Mesothelial cell of epicardium (in vitro differentiated cells): ENCODE results near the gene OR2A7. TPM values are rescaled to one million over a fixed set of nuclear protein-coding genes. Genes with fewer than 3 reads are reported as not detected.
"Not testable (repeated sequence)": the region's sequence is repeated elsewhere in the genome, so short reads cannot be mapped to it uniquely, and the experiment has no call there.

Experiments used
- DNase-seq, 2 experiments: peaks; one replicate each; pipeline ENCODE4 v3.0.0; 2021; ENCODE audit warnings: low spot score in 2 of 2; ENCODE audit not compliant: unreplicated experiment in 2 of 2
- H3K27ac Mint-ChIP-seq: 2 replicates; pipeline ENCODE4 v1.8.0; 2021; ENCODE audit warnings: mixed read lengths
- H3K27me3 Mint-ChIP-seq: 2 replicates; pipeline ENCODE4 v1.8.0; 2021; ENCODE audit warnings: low read depth, mixed read lengths
- H3K36me3 Mint-ChIP-seq: 2 replicates; pipeline ENCODE4 v1.8.0; 2021; ENCODE audit warnings: mixed read lengths
- H3K4me1 Mint-ChIP-seq: 2 replicates; pipeline ENCODE4 v1.8.0; 2021; ENCODE audit warnings: mixed read lengths
- H3K4me3 Mint-ChIP-seq: 2 replicates; pipeline ENCODE4 v1.8.0; 2021; ENCODE audit warnings: mild to moderate bottlenecking, moderate library complexity, mixed read lengths
- H3K9me3 Mint-ChIP-seq: 2 replicates; pipeline ENCODE4 v1.8.0; 2021; ENCODE audit warnings: mixed read lengths
- total RNA-seq: library from RNA; stranded (reverse); gene quantifications from 3 replicates; pipeline ENCODE4 v1.2.1, GENCODE V29; 2021

The OR2A7 gene, protein sequence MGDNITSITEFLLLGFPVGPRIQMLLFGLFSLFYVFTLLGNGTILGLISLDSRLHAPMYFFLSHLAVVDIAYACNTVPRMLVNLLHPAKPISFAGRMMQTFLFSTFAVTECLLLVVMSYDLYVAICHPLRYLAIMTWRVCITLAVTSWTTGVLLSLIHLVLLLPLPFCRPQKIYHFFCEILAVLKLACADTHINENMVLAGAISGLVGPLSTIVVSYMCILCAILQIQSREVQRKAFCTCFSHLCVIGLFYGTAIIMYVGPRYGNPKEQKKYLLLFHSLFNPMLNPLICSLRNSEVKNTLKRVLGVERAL
- total RNA-seq = 10.8 to 11.3 TPM (median 11.1 TPM) in 3 replicates

DNA sequence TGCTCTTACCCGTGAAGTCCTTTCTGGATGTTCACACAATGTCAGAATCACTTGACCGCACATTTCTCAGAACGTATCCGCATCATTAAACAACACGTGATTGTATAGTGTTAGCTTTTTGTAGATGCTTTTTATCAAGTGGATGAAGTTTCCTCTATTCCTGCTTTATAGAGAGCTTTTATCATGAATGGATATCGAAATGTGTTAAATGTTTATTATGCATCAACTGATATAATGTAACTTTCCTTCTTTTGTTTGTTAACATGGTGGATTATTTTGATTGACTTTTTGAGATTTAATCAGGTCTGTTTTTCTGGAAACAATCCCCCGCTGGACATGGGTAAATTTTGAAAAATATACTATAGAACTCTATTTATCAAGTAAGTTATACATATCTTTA, at the start of gene OR2A7:
Gene OR2A7 (minus strand): TSS at position 101 of the 400 bp plus-strand sequence. CDS start 5,164 bp downstream, outside the sequence.
- H3K4me1 Mint-ChIP-seq, DNase-seq, H3K36me3 Mint-ChIP-seq, H3K9me3 Mint-ChIP-seq, H3K4me3 Mint-ChIP-seq, H3K27me3 Mint-ChIP-seq, H3K27ac Mint-ChIP-seq: not testable (repeated sequence)

DNA sequence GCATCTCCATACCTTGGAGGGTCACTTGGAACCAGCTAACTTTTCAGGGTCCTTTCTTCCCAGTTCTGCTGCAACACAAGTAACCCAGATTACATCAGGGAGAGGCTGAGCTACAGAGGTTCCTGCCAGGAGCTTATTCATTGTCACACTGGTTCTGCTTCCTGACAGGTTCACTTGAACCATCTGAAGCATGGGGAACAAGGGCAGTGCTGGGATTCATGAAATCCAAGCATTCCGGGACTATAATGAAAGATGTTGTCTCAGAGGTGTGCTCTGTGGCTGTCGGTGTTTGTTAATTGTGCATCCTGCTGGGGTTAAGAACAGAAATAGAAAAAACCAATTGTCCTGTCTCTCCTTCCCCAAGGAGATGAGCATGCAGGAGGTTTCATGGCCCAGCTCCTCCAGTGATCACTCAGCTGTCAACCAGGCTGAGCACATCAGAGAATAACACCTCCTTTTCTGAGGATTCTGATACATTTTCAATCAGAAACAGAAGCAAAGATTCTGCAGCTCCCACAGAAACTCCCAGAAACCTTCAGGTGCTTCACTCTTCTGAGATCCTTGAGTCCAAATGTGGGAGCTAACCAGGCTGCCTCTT, 47.4 kb upstream of the OR2A7 start, which contains the start of gene OR2A1:
Gene OR2A1 (plus strand): TSS at position 548 of the 598 bp plus-strand sequence. CDS start 5,706 bp downstream, outside the sequence.
- H3K4me3 Mint-ChIP-seq, DNase-seq, H3K27me3 Mint-ChIP-seq, H3K36me3 Mint-ChIP-seq, H3K27ac Mint-ChIP-seq, H3K4me1 Mint-ChIP-seq, H3K9me3 Mint-ChIP-seq: not testable (repeated sequence)

DNA sequence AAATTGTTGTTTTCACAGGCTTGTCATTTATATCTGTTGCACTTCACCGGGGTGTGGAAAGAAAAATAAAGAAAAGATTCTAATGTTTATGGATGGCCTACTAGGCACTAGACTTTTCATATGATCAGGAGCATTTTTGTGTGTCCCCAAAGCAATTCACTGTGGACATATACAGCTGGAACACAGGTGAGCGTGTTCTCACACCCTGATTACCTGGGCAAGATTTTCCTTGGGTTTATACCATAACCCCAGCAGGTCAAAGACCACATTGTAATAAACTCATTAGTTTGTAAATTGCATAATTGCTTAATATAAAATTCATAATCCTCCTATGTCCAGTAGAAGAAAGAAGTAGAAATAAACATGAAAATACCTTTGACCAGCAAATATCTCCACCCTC, 46.6 kb upstream of the OR2A7 start:
- H3K36me3 Mint-ChIP-seq, DNase-seq, H3K4me3 Mint-ChIP-seq, H3K4me1 Mint-ChIP-seq, H3K9me3 Mint-ChIP-seq, H3K27me3 Mint-ChIP-seq, H3K27ac Mint-ChIP-seq: not testable (repeated sequence)

DNA sequence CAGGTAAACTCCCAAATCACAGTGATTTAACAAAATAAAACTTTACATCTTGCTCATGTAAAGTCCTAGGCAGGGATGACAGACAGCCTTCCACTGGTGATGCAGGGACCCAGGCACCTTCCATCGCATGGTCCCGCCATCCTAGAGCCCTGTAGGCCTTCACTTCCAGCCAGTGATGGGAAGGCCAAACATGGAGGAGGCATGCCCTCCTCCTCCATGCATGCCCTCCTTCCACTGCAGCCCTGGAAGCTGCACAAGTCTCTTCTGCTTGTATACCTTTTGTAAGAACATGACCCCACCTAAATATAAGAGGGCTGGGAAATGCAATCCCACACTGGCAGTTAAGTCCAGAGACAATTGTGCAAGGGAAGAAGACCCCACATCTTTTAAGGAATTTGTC, 45.1 kb upstream of the OR2A7 start:
- H3K4me3 Mint-ChIP-seq, H3K36me3 Mint-ChIP-seq, H3K27me3 Mint-ChIP-seq, DNase-seq, H3K27ac Mint-ChIP-seq, H3K9me3 Mint-ChIP-seq, H3K4me1 Mint-ChIP-seq: not testable (repeated sequence)

DNA sequence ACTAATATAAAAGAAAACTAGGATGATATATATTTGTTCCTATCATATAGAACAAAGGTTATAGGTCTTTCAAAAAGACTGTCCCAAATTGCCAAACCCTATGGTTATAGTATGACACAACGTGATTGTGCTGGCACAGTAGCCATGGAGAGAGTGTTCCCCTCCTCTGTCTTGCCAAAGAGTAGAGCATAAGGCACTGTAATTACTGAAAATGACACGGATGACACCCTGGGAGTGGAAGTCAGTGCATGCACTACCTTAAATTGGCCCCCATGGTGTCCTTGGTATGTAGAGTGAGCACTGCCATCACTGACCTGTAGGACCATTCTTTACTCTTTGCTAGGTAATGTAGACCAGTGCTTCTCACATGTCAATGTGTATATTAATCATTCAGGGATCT, 40.6 kb upstream of the OR2A7 start:
- H3K4me1 Mint-ChIP-seq, H3K27me3 Mint-ChIP-seq, H3K4me3 Mint-ChIP-seq, DNase-seq, H3K36me3 Mint-ChIP-seq, H3K27ac Mint-ChIP-seq, H3K9me3 Mint-ChIP-seq: not testable (repeated sequence)

DNA sequence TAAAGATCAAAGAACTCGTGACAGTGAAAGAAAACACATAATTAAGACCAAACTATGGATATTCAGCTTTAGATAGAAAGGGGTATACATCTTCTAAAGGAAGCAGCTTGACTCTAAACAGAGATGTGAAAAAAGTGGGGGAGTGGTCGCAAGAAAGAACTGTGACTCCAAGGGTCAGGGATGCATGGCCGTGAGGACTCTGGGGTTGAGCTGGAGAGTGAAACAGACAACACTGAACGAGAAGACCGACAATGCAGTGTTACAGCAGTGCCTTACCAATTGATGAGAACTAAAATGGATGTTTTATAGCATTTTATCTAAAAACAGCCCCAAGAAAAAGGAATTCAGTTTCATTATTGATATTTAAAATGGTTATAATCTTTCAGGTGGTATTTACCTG, 39.0 kb upstream of the OR2A7 start:
- H3K4me3 Mint-ChIP-seq, H3K4me1 Mint-ChIP-seq, H3K36me3 Mint-ChIP-seq, H3K27me3 Mint-ChIP-seq, H3K9me3 Mint-ChIP-seq, H3K27ac Mint-ChIP-seq, DNase-seq: not testable (repeated sequence)

DNA sequence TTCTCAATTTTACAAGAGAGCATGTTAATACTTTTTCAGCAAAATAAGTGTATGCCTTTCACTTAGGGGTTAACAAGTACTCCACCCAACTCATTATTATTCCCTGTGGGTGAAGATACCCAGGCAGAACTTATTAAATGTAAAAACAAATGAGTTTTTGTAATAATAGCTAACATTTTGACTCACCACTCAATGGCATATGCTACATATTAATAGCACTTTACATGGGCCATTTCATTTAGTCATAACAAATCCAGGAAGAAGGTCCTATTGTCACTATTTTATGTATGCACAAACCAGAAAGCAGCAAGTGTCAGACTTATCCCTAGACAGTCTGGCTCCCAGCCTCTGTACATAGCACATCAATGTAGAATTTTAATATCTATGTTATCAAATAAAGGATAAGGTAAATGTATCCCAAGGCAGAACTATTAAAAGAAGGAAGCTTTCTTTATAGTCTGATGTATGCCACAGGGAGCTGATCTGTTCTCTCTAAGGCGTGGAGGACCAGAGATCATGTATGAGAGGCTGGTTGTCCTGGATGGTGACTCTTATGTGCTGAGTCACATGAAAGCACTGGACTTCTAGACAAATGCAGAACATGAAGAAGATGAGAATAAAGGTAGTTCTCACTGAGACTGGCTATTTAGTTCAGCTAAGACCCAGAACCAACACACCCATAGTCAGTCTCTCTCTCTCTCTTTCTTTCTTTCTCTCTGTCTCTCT, 38.1 kb upstream of the OR2A7 start:
- not testable (repeated sequence) for H3K36me3 Mint-ChIP-seq, H3K27ac Mint-ChIP-seq, DNase-seq, H3K4me3 Mint-ChIP-seq, H3K9me3 Mint-ChIP-seq, H3K4me1 Mint-ChIP-seq, H3K27me3 Mint-ChIP-seq

DNA sequence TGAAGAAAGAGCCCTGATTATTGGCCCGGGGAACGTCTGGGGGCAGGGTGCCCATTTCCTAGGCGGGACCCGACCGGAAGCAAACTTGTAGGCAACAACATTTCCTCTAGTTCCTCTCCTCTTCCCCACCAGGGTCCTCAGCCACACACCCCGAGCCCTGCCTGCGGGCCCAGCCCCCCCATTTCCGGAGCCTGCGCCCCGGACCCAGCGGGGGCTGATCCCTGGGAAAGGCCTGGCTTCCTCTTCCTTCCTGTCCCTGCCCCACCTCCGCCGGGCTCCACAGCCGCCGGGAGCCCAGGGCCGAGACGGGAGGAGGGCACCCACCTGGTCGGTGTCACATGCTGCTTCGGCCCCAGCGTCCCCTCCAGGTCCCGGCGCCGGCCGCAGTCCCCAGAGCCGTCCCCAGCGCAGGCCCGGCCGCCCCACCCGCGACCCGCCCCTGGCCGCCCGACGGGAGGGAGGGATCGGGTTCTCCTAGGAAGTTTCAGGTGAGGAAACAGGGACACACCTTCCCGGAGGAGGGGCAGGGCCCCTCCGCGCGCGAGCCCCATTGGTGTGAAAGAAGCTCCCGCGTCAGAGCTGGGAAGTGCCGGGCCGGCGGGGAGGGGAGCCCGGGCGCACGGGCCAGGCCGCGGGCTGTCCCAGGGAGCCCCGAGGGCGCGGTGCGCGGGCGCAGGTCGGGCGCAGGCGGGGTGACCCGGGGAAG, 29.4 kb upstream of the OR2A7 start:
- H3K4me3 Mint-ChIP-seq, H3K9me3 Mint-ChIP-seq, H3K27me3 Mint-ChIP-seq, H3K27ac Mint-ChIP-seq, H3K36me3 Mint-ChIP-seq, DNase-seq, H3K4me1 Mint-ChIP-seq: not testable (repeated sequence)

DNA sequence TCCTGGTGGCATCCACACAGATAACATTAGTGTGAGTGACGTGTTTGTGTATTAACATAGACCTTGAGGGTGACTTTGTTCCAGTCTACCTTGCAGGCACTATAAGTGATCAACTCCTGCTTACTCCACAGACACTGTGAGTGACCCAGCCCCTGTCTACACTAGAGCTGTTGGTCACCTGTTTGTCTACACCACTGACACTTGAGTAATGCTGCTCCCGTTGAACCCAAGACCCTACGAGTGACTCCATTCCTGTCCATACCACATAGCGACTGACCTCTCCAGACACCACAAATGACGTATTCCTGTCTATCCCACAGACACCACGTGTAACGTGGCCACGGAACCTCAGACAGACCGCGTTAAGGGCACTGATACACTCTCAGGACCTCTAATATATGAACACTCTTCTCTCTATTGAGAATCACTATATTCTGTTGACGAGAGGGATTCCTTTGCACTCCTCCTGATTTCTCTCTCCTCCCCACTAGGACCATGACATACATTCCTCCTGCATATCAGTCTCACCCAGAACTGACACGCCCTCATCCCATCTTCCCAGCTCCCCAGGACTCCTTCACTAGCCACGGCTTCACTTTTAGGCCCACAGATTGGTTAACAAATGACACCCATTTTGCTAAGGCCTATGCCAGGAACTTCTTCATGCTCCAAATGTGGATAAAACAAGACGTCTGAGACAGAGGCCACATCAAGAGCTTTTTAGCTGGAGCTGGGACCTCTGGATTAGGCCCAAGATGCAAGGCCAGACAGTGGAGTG, 28.0 kb upstream of the OR2A7 start:
- DNase-seq, H3K4me3 Mint-ChIP-seq, H3K4me1 Mint-ChIP-seq, H3K27me3 Mint-ChIP-seq, H3K36me3 Mint-ChIP-seq, H3K27ac Mint-ChIP-seq, H3K9me3 Mint-ChIP-seq: not testable (repeated sequence)

DNA sequence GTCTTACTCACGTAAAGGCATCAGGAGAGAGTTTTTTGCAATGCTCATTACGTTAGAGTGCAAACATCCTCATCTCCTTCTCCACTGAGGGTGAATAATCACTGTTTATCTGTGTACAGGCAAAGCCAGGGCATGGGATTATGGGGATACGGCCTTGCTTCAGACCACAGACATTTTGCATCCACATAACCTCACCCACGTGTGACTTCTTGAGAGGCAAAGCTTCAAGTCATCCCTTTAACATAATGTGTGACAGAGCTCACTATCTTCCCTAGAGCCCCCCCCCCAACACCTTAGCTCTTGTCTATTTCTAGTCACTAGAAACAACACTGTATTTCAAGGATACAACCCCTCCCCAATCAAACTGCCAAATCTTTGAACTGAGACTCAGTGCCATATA, 27.0 kb upstream of the OR2A7 start:
- DNase-seq, H3K27ac Mint-ChIP-seq, H3K27me3 Mint-ChIP-seq, H3K4me3 Mint-ChIP-seq, H3K4me1 Mint-ChIP-seq, H3K36me3 Mint-ChIP-seq, H3K9me3 Mint-ChIP-seq: not testable (repeated sequence)

DNA sequence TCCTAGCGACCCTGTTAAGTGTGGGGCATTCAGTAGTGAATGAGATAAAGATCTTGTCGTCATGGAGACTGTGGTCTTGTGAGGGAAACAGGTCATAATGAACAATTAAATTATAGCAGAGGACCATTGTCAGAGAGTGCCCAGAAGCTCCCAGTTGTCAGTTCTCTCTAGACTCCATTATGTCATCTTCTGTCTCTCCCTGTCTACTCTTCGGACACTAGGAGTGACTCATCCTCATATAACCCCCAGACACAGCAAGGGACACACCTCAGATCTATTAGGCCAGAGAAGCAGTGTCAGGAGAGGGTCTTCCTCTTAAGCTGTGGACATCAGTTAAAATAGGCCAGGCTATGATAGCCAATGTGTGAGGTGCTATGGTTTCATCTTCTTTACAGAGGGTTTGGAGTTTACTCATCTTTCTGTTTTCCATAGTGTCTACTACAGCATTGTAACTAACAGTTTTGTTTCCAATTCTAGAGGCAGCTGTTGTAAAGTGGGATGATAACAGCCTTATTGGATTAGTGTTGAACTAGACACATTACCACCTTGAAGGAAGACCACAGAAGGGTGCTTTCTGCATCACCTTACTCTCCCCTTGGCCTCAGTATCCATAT, 22.7 kb upstream of the OR2A7 start:
- not testable (repeated sequence) for H3K4me3 Mint-ChIP-seq, H3K4me1 Mint-ChIP-seq, DNase-seq, H3K9me3 Mint-ChIP-seq, H3K27me3 Mint-ChIP-seq, H3K27ac Mint-ChIP-seq, H3K36me3 Mint-ChIP-seq

DNA sequence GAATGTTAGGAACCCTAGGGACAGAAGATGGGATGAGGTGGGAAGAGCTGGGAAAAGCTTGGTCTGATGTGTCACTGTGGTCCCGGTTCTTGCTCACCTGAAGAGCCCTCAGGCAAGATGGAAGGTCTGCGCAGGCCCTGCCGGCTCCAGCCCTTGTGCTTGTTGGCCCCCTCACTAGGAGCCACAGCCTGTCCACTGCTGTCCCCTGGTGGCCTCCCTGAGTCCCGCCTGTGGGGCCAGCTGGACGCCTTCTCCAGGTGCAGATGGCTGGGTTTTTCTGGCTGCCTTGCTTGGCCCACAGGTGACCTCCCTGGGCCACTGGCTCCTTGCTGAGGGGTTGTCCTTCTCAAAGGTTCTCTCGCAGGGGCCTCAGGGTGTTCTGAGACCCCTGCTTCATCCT, 19.1 kb upstream of the OR2A7 start:
- not testable (repeated sequence) for H3K4me1 Mint-ChIP-seq, H3K27me3 Mint-ChIP-seq, H3K4me3 Mint-ChIP-seq, DNase-seq, H3K9me3 Mint-ChIP-seq, H3K36me3 Mint-ChIP-seq, H3K27ac Mint-ChIP-seq

DNA sequence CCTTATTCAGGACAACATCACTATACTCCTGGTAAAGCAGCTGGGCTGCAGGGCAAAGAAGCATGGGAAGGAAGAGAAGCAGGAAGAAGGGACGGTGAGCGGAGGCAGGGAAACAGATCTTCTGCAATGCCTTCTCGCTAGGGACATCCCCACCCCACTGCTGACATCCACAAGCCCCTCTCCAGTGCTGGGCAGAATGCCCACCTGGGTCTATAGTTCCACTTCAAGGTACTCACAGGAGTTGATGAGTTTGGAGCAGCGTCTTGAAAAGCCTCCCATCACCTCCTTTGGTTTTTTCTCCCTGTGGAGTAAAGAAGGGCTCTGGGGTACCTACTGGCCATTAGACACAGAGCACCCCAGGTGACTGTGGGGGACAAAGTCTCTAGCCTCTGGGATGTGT, 17.9 kb upstream of the OR2A7 start:
- H3K27me3 Mint-ChIP-seq, H3K27ac Mint-ChIP-seq, H3K36me3 Mint-ChIP-seq, DNase-seq, H3K9me3 Mint-ChIP-seq, H3K4me3 Mint-ChIP-seq, H3K4me1 Mint-ChIP-seq: not testable (repeated sequence)
